AG08396 (cell line): ENCODE results near the gene IGSF3.
"Not testable (repeated sequence)": the region's sequence is repeated elsewhere in the genome, so short reads cannot be mapped to it uniquely, and the experiment has no call there.

ENCODE experiments used
- DNase-seq: peaks from one replicate; pipeline ENCODE4 v3.0.0; 2012; ENCODE audit warnings: low spot score, mixed read lengths

Gene IGSF3

GRCh38 chr1:116629441-116629840 lies 38.1 kb downstream of the IGSF3 start:
- not testable (repeated sequence) for DNase-seq

GRCh38 chr1:116628448-116628847 lies 39.1 kb downstream of the IGSF3 start:
- DNase-seq: no peak

GRCh38 chr1:116627357-116627756 lies 40.2 kb downstream of the IGSF3 start:
- not testable (repeated sequence) for DNase-seq

GRCh38 chr1:116626915-116627314 lies 40.6 kb downstream of the IGSF3 start:
- DNase-seq: not testable (repeated sequence)

GRCh38 chr1:116625155-116625554 lies 42.4 kb downstream of the IGSF3 start:
- DNase-seq: not testable (repeated sequence)

- no peak for DNase-seq
Measured at GRCh38 chr1:116624040-116624439, 43.5 kb downstream of the IGSF3 start.

GRCh38 chr1:116622496-116622895 lies 45.0 kb downstream of the IGSF3 start:
- not testable (repeated sequence) for DNase-seq

- not testable (repeated sequence) for DNase-seq
Measured at GRCh38 chr1:116621756-116622155, 45.8 kb downstream of the IGSF3 start.

GRCh38 chr1:116620392-116620791 lies 47.1 kb downstream of the IGSF3 start:
- not testable (repeated sequence) for DNase-seq

- DNase-seq: not testable (repeated sequence)
Measured at GRCh38 chr1:116619106-116619505, 48.4 kb downstream of the IGSF3 start.

GRCh38 chr1:116617808-116618207 lies 49.7 kb downstream of the IGSF3 start:
- DNase-seq: not testable (repeated sequence)

GRCh38 chr1:116613825-116614224 lies 53.7 kb downstream of the IGSF3 start:
- DNase-seq: not testable (repeated sequence)

GRCh38 chr1:116609801-116610371 lies 57.6 kb downstream of the IGSF3 start:
- not testable (repeated sequence) for DNase-seq

- not testable (repeated sequence) for DNase-seq
Measured at GRCh38 chr1:116608841-116609240, 58.7 kb downstream of the IGSF3 start.

- DNase-seq: not testable (repeated sequence)
Measured at GRCh38 chr1:116608151-116608550, 59.4 kb downstream of the IGSF3 start.

GRCh38 chr1:116607463-116607862 lies 60.1 kb downstream of the IGSF3 start:
- not testable (repeated sequence) for DNase-seq

GRCh38 chr1:116606067-116606466 lies 61.5 kb downstream of the IGSF3 start:
- DNase-seq: not testable (repeated sequence)

GRCh38 chr1:116605315-116605714 lies 62.2 kb downstream of the IGSF3 start:
- no peak for DNase-seq

- DNase-seq: not testable (repeated sequence)
Measured at GRCh38 chr1:116604408-116604807, 63.1 kb downstream of the IGSF3 start.

GRCh38 chr1:116603646-116604045 lies 63.9 kb downstream of the IGSF3 start:
- DNase-seq: not testable (repeated sequence)

GRCh38 chr1:116599369-116599768 lies 68.2 kb downstream of the IGSF3 start:
- DNase-seq: not testable (repeated sequence)

- not testable (repeated sequence) for DNase-seq
Measured at GRCh38 chr1:116598420-116599036, 69.0 kb downstream of the IGSF3 start.

GRCh38 chr1:116597388-116597787 lies 70.1 kb downstream of the IGSF3 start:
- DNase-seq: not testable (repeated sequence)
